Measurements from ENCODE around the gene KCNH1. TPM values are rescaled to one million over a fixed set of nuclear protein-coding genes. Genes with fewer than 3 reads are reported as not detected.
A peak's percentile ranks its signal among the peaks of the same experiment; 100 is the strongest.

KCNH1 gene
- total and polyA plus RNA-seq, 9 of the 15 experiments (the other 6 are each of a cell fraction or from before 2014, with no cell fraction given) = not detected

DNA sequence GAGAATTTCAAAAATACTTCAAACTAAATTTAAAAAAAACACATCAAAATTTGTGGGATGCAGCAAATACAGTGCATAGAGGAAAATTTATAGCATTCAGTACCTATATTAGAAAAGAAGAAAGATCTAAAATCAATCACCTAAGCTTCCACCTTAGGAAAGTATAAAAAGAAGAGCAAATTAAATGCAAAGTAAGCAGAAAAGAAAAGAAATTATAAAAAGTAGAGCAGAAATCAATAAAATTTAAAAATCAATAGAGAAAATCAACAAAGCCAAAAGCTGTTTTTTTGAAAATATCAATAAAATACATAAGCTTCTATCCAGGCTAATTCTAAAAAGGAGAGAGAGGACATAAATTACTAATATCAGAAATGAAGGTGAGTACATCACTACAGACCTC is 255.4 kb downstream of the KCNH1 start:
- Histone ChIP-seq H3K36me3 (ENCODE audit: control insufficient read depth, insufficient read depth, low read length) (no peaks in the 10 kb centered on the region), H2AFZ (ENCODE audit: low read depth, low read length) (no peak overlapping the region), H4K20me1 (replicated peaks; ENCODE audit: control insufficient read depth, insufficient read depth, low read length) (no peaks in the 10 kb centered on the region), H3K4me2 (ENCODE audit: insufficient read depth, low read length) (no peak overlapping the region), H3K9me1 (ENCODE audit: control insufficient read depth, insufficient read depth, low read length) (no peaks in the 10 kb centered on the region), H3K79me2 (ENCODE audit: control insufficient read depth, insufficient read depth, low read length) (no peaks in the 10 kb centered on the region), H3K27me3 (ENCODE audit: control insufficient read depth in 2 of 2, insufficient read depth in 2 of 2, low read length in 2 of 2) (no peaks in the 10 kb centered on the region), H3K9ac (ENCODE audit: insufficient read depth in 1 of 2, low read depth in 2 of 2, low read length in 2 of 2) (no peak overlapping the region), H3K4me3 (no peak overlapping the region), H3K4me1 (replicated peaks in 1 of 2; ENCODE audit: control insufficient read depth in 2 of 2, insufficient read depth in 2 of 2, low read length in 2 of 2) (no peaks in the 10 kb centered on the region), H3K27ac (ENCODE audit: extremely low read depth, low read depth, low read length) (no peak overlapping the region), H3K9me3 (replicated peaks; ENCODE audit: control insufficient read depth, insufficient read depth, low read depth, low read length) (no peaks in the 10 kb centered on the region)
- no peak for DNase-seq (ENCODE audit: extremely low read depth in 1 of 4, low spot score in 3 of 4)
- ChIA-PET POLR2A (no interaction called here), CTCF (ENCODE audit: low intra/inter-chr PET ratio) (no interaction called here)
- no peak for ATAC-seq
- intact Hi-C loops (cut with micrococcal nuclease) (no loop called here), in situ Hi-C loops (cut with MboI) (no loop called here)
- no peak for FAIRE-seq
- peak; percentile 54; the same call in 1 of the 2 replicates for TF ChIP-seq MAFF (IDR thresholded peaks at IDR 0.05; ENCODE audit: low read length)
- peak; percentile 50; the same call in 1 of the 2 replicates for TF ChIP-seq MAFK (IDR thresholded peaks at IDR 0.05; ENCODE audit: low read length)
- TF ChIP-seq C11orf30 (IDR thresholded peaks at IDR 0.05; ENCODE audit: low read depth) = peak; percentile 86
- no peak for TF ChIP-seq ZNF239 (CRISPR knock-in tag; IDR thresholded peaks at IDR 0.05)
- peak; percentile 96 for TF ChIP-seq ZNF316 (IDR thresholded peaks at IDR 0.05)
- peak; percentile 80 for TF ChIP-seq MAFG (tag; conservative IDR thresholded peaks at IDR 0.05)
- TF ChIP-seq FOXK2 (conservative IDR thresholded peaks at IDR 0.05 in 1 of 2, IDR thresholded peaks at IDR 0.05 in 1 of 2; ENCODE audit: low read depth in 2 of 2) = no peak
- BruUV-seq (replicated peaks) = no TSS peak

DNA sequence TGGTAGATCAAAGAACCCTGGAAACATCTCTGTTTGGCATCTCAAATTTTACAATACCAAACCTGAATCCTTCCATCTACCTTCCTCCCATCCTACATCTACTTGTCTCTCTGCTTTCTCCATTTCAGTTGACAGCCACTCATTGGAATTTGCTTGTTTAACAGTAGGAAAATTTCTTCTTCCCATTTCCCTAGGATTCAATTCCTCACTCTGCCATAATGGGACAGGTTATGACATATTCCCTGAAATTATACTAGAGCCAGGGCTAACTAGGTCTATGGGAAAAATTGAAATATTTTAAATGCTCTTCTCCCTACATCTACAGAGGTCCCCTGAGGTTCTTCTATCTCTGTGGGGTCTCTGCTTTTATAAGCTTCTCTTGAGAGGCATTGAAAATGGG is 257.7 kb downstream of the KCNH1 start:
- Histone ChIP-seq H3K4me1 (replicated peaks in 1 of 2; ENCODE audit: control insufficient read depth in 2 of 2, insufficient read depth in 2 of 2, low read length in 2 of 2) (no peaks in the 10 kb centered on the region), H3K9me3 (replicated peaks; ENCODE audit: control insufficient read depth, insufficient read depth, low read depth, low read length) (no peaks in the 10 kb centered on the region; the same call in 1 of the 2 replicates), H3K9me1 (ENCODE audit: control insufficient read depth, insufficient read depth, low read length) (no peaks in the 10 kb centered on the region), H3K36me3 (ENCODE audit: control insufficient read depth, insufficient read depth, low read length) (no peaks in the 10 kb centered on the region), H4K20me1 (replicated peaks; ENCODE audit: control insufficient read depth, insufficient read depth, low read length) (no peaks in the 10 kb centered on the region), H3K79me2 (ENCODE audit: control insufficient read depth, insufficient read depth, low read length) (no peaks in the 10 kb centered on the region), H3K27ac (ENCODE audit: extremely low read depth, low read depth, low read length) (no peak overlapping the region), H2AFZ (ENCODE audit: low read depth, low read length) (no peak overlapping the region), H3K4me3 (no peak overlapping the region), H3K9ac (ENCODE audit: insufficient read depth in 1 of 2, low read depth in 2 of 2, low read length in 2 of 2) (no peak overlapping the region), H3K4me2 (ENCODE audit: insufficient read depth, low read length) (no peak overlapping the region), H3K27me3 (ENCODE audit: control insufficient read depth in 2 of 2, insufficient read depth in 2 of 2, low read length in 2 of 2) (no peaks in the 10 kb centered on the region)
- no peak for FAIRE-seq
- intact Hi-C loops (cut with micrococcal nuclease) (no loop called here), in situ Hi-C loops (cut with MboI) (no loop called here)
- ChIA-PET CTCF (ENCODE audit: low intra/inter-chr PET ratio) (no interaction called here), POLR2A (no interaction called here)
- no TSS peak for BruUV-seq (replicated peaks)
- no peak for DNase-seq (ENCODE audit: extremely low read depth in 1 of 4, low spot score in 3 of 4)
- ATAC-seq = no peak
- TF ChIP-seq, protein P1, sequence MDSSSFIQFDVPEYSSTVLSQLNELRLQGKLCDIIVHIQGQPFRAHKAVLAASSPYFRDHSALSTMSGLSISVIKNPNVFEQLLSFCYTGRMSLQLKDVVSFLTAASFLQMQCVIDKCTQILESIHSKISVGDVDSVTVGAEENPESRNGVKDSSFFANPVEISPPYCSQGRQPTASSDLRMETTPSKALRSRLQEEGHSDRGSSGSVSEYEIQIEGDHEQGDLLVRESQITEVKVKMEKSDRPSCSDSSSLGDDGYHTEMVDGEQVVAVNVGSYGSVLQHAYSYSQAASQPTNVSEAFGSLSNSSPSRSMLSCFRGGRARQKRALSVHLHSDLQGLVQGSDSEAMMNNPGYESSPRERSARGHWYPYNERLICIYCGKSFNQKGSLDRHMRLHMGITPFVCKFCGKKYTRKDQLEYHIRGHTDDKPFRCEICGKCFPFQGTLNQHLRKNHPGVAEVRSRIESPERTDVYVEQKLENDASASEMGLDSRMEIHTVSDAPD (CRISPR knock-in tag; IDR thresholded peaks at IDR 0.05) = no peak
- TF ChIP-seq CC2D1A (IDR thresholded peaks at IDR 0.05) (no peak), PCBP1 (IDR thresholded peaks at IDR 0.05; ENCODE audit: low read depth, low read length, poor library complexity, severe bottlenecking) (no peak), HDAC6 (IDR thresholded peaks at IDR 0.05; ENCODE audit: low read depth, low read length) (no peak), RFX7 (CRISPR knock-in tag; IDR thresholded peaks at IDR 0.05) (no peak), ZNF133 (CRISPR knock-in tag; IDR thresholded peaks at IDR 0.05) (no peak), POLR2AphosphoS2 (IDR thresholded peaks at IDR 0.05; ENCODE audit: low read length) (no peak), MIER1 (IDR thresholded peaks at IDR 0.05; ENCODE audit: low read depth) (no peak), LCOR (CRISPR knock-in tag; IDR thresholded peaks at IDR 0.05) (no peak)
